Breast epithelium (tissue), 3 donors: ENCODE measurements around the gene CD300A.

Experiments used
- CTCF ChIP-seq, 3 donors: fragments of 450-650 bp; IDR thresholded peaks; one replicate each; pipeline ENCODE4 v1.5.1; 2016 to 2017; ENCODE audit warnings: antibody characterized with exemption in 3 of 3, mild to moderate bottlenecking in 3 of 3, moderate library complexity in 3 of 3
- POLR2AphosphoS5 ChIP-seq, 3 donors: sonication (generic); formaldehyde crosslinking; IDR thresholded peaks; one replicate each; pipeline ENCODE4 v1.6.1; 2017; ENCODE audit warnings: antibody characterized with exemption in 3 of 3

- no peak for TF ChIP-seq CTCF (IDR thresholded peaks at IDR 0.05)
- TF ChIP-seq POLR2AphosphoS5 (IDR thresholded peaks at IDR 0.05) = no peak
Observed at GRCh38 chr17:74466111-74466827, at the start of gene CD300A.
